ENCODE data around the gene SPINT1.

DNA sequence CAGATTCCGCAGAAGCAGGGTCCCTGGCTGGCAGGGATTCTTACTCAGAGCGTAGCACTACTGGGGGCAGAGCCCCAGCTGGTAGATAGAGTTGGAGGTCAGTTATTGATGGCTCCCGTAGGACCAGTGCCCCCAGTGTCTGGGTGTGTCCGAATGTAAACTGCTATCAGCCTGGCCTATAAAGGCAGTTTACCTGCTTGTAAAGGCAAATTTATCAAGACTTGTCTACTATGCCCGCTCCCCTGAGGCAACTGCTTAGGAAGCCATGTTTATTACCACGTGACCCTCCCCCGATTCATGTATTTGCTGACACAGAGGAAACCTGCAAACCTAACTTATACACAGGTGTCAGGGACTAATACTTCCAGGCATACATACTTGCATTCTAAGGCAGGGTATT is 14.7 kb upstream of the SPINT1 start:
- TF ChIP-seq, protein P1, sequence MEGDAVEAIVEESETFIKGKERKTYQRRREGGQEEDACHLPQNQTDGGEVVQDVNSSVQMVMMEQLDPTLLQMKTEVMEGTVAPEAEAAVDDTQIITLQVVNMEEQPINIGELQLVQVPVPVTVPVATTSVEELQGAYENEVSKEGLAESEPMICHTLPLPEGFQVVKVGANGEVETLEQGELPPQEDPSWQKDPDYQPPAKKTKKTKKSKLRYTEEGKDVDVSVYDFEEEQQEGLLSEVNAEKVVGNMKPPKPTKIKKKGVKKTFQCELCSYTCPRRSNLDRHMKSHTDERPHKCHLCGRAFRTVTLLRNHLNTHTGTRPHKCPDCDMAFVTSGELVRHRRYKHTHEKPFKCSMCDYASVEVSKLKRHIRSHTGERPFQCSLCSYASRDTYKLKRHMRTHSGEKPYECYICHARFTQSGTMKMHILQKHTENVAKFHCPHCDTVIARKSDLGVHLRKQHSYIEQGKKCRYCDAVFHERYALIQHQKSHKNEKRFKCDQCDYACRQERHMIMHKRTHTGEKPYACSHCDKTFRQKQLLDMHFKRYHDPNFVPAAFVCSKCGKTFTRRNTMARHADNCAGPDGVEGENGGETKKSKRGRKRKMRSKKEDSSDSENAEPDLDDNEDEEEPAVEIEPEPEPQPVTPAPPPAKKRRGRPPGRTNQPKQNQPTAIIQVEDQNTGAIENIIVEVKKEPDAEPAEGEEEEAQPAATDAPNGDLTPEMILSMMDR (IDR thresholded peaks at IDR 0.05): no peak
- no peak for TF ChIP-seq POLR2AphosphoS5 (IDR thresholded peaks at IDR 0.05)

Data from stomach (tissue), 4 donors.